HepG2 (cell line): Measurements from ENCODE around the gene AP4M1. TPM values are rescaled to one million over a fixed set of nuclear protein-coding genes. Genes with fewer than 3 reads are reported as not detected.

ENCODE experiments used
- AFF4 ChIP-seq: sonication (generic); formaldehyde crosslinking; IDR thresholded peaks from 2 replicates; pipeline ENCODE4 v1.4.0; 2020; ENCODE audit warnings: missing genetic modification reagents
- ATAD3A ChIP-seq: sonication (generic); formaldehyde crosslinking; IDR thresholded peaks from 2 replicates; pipeline ENCODE4 v1.4.0; 2020; ENCODE audit warnings: missing genetic modification reagents
- BCL6 ChIP-seq: IDR thresholded peaks from 2 replicates; pipeline ENCODE4 v1.6.1; 2016; ENCODE audit warnings: missing genetic modification reagents, missing compliant biosample characterization
- CTCF ChIP-seq: sonication (generic); formaldehyde crosslinking; IDR thresholded peaks from 2 replicates; pipeline ENCODE4 v1.5.0; 2020; ENCODE audit warnings: mild to moderate bottlenecking, missing genetic modification reagents, moderate library complexity
- HBP1 ChIP-seq: IDR thresholded peaks from 2 replicates; pipeline ENCODE4 v1.6.1; 2016; ENCODE audit warnings: low read depth, control low read depth
- HNRNPLL ChIP-seq: fragments of 200-400 bp; formaldehyde crosslinking; IDR thresholded peaks from 2 replicates; pipeline ENCODE4 v1.6.1; 2017; ENCODE audit warnings: mild to moderate bottlenecking, low read depth, low read length; ENCODE audit not compliant: poor library complexity, severe bottlenecking
- MYPOP ChIP-seq: sonication (generic); formaldehyde crosslinking; IDR thresholded peaks from 2 replicates; pipeline ENCODE4 v1.8.1; 2023; ENCODE audit warnings: mild to moderate bottlenecking, moderate library complexity, missing genetic modification reagents
- SMAD3 ChIP-seq: sonication (generic); formaldehyde crosslinking; IDR thresholded peaks from 2 replicates; pipeline ENCODE4 v1.4.0; 2020; ENCODE audit warnings: missing genetic modification reagents
- ZMYM3 ChIP-seq: sonication (generic); formaldehyde crosslinking; IDR thresholded peaks from 2 replicates; pipeline ENCODE4 v1.5.1; 2020; ENCODE audit warnings: mild to moderate bottlenecking, missing genetic modification reagents
- ZNF282 ChIP-seq: fragments of 450-650 bp; IDR thresholded peaks from 2 replicates; pipeline ENCODE4 v1.6.1; 2018; ENCODE audit not compliant: partially characterized antibody
- ZNF354B ChIP-seq: sonication (generic); formaldehyde crosslinking; IDR thresholded peaks from 2 replicates; pipeline ENCODE4 v1.8.0; 2022; ENCODE audit warnings: mild to moderate bottlenecking, missing genetic modification reagents
- ZNF362 ChIP-seq: sonication (generic); formaldehyde crosslinking; IDR thresholded peaks from 2 replicates; pipeline ENCODE4 v1.4.0; 2020; ENCODE audit warnings: missing genetic modification reagents, mild to moderate bottlenecking, borderline replicate concordance
- ZNF543 ChIP-seq: sonication (generic); formaldehyde crosslinking; IDR thresholded peaks from 2 replicates; pipeline ENCODE4 v1.4.0; 2020; ENCODE audit warnings: mild to moderate bottlenecking, missing genetic modification reagents
- ZNF572 ChIP-seq: sonication (generic); formaldehyde crosslinking; IDR thresholded peaks from 2 replicates; pipeline ENCODE4 v1.5.1; 2020; ENCODE audit warnings: mild to moderate bottlenecking, missing genetic modification reagents
- ZNF639 ChIP-seq: conservative IDR thresholded peaks from 2 replicates; pipeline ENCODE4 v1.6.1; 2018; ENCODE audit warnings: missing genetic modification reagents
- ZNF850 ChIP-seq: sonication (generic); formaldehyde crosslinking; conservative IDR thresholded peaks from 2 replicates; pipeline ENCODE4 v1.9.0; 2021; ENCODE audit warnings: mild to moderate bottlenecking, missing genetic modification reagents
- ZSCAN12 ChIP-seq: sonication (generic); formaldehyde crosslinking; IDR thresholded peaks from 2 replicates; pipeline ENCODE4 v1.9.0; 2021; ENCODE audit warnings: mild to moderate bottlenecking, missing genetic modification reagents
- ZSCAN20 ChIP-seq: sonication (generic); formaldehyde crosslinking; IDR thresholded peaks from 2 replicates; pipeline ENCODE4 v1.4.0; 2020; ENCODE audit warnings: missing genetic modification reagents, mild to moderate bottlenecking, borderline replicate concordance
- polyA plus RNA-seq, 8 experiments: library from polyadenylated mRNA; depleted of rRNA in 3 of 8; stranded (reverse) in 7 of 8; unstranded in 1 of 8; fragments of >200 nt; fragmentation: Illumina TruSeq in 4 of 8; extraction: Trizol in 4 of 8; gene quantifications; 2 replicates each; pipeline versions ENCODE4 v1.2.1 to v1.2.3, GENCODE V29; 2011 to 2016; ENCODE audit warnings: low read depth in 4 of 8, missing spikeins in 1 of 8, mixed read lengths in 1 of 8; ENCODE audit not compliant: insufficient read depth in 1 of 8
- total RNA-seq, 5 experiments: library from RNA; depleted of rRNA; stranded (reverse); fragments of >200 nt; fragmentation: Illumina TruSeq; extraction: Trizol; gene quantifications; 2 replicates each; pipeline ENCODE4 v1.2.3, GENCODE V29; 2016; ENCODE audit warnings: low read depth in 1 of 5

Gene AP4M1
- total and polyA plus RNA-seq, 2 of the 13 experiments (the other 11 are each of a cell fraction or from before 2014, with no cell fraction given): 6.3 to 9.7 TPM

- TF ChIP-seq AFF4 (CRISPR knock-in tag) (no peak), ZNF850 (CRISPR knock-in tag) (no peak), ATAD3A (CRISPR knock-in tag) (no peak), SMAD3 (CRISPR knock-in tag) (peak; percentile 50; the same call in 1 of the 2 replicates), HBP1 (CRISPR knock-in tag) (0 out of 2 replicates have a peak, but pooled peaks have one; percentile 18), HNRNPLL (peak; percentile 76), ZNF354B (no peak), ZNF572 (CRISPR knock-in tag) (no peak), CTCF (CRISPR knock-in tag) (no peak), ZNF543 (no peak), BCL6 (CRISPR knock-in tag) (peak; percentile 26), MYPOP (CRISPR knock-in tag) (peak; percentile 62; the same call in 1 of the 2 replicates), ZSCAN12 (CRISPR knock-in tag) (no peak), ZMYM3 (CRISPR knock-in tag) (no peak), ZNF362 (no peak), ZNF282 (no peak), ZSCAN20 (CRISPR knock-in tag) (no peak), ZNF639 (CRISPR knock-in tag) (peak; percentile 52; the same call in 1 of the 2 replicates)
Measured at GRCh38 chr7:100148559-100149328, 47.3 kb downstream of the AP4M1 start, which contains the start of gene LAMTOR4 (continued).
